GM10248 (cell line): ENCODE measurements around the gene ALCAM.

Experiments used
- CTCF ChIA-PET: fragments of 300-600 bp; sonication (Branson Sonifier 250); formaldehyde crosslinking; extraction: SDS; loops from one replicate; lab custom pipeline; 2021; ENCODE audit warnings: antibody characterized with exemption; lab: Yijun Ruan, JAX
- POLR2A ChIA-PET: fragments of 350-650 bp; sonication (Branson Sonifier 250); formaldehyde crosslinking; extraction: SDS; loops from one replicate; lab custom pipeline; 2020; ENCODE audit warnings: antibody characterized with exemption; lab: Yijun Ruan, JAX
- DNase-seq: peaks from one replicate; pipeline ENCODE4 v3.0.0; 2012; ENCODE audit errors: extremely low spot score
- TF ChIP-seq, protein P1 (sequence below): IDR thresholded peaks from 2 replicates; pipeline ENCODE4 v1.5.1; 2012; ENCODE audit warnings: mild to moderate bottlenecking, low read depth; ENCODE audit errors: extremely low read depth, missing control alignments, control extremely low read depth

Gene ALCAM

DNA sequence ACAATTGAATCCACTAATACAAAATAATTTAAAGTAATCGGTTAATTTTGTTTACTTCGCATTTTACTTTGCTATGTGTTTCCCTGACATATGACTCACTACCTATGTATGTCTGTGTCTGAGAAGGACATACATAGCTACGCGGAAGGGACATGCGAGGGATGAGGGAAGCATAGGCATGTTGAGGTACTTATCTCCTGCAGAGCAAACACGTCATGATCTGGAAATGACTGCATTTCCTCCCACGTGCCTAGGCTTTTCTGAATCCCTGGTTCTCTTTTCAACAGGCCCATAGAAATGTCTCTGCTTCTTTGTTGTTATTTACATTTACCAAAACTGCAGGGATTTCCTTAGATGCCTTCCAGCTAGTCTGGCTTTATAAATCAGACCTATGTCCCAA lies 27.5 kb downstream of the ALCAM start:
- TF ChIP-seq, protein P1, sequence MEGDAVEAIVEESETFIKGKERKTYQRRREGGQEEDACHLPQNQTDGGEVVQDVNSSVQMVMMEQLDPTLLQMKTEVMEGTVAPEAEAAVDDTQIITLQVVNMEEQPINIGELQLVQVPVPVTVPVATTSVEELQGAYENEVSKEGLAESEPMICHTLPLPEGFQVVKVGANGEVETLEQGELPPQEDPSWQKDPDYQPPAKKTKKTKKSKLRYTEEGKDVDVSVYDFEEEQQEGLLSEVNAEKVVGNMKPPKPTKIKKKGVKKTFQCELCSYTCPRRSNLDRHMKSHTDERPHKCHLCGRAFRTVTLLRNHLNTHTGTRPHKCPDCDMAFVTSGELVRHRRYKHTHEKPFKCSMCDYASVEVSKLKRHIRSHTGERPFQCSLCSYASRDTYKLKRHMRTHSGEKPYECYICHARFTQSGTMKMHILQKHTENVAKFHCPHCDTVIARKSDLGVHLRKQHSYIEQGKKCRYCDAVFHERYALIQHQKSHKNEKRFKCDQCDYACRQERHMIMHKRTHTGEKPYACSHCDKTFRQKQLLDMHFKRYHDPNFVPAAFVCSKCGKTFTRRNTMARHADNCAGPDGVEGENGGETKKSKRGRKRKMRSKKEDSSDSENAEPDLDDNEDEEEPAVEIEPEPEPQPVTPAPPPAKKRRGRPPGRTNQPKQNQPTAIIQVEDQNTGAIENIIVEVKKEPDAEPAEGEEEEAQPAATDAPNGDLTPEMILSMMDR, result no peak
- CTCF ChIA-PET, result interaction anchor here (1.3 kb wide), 1 partner anchor 43 kb away, joined by 3 read pairs; no protein-coding TSS in a partner anchor
- DNase-seq, result no peak
- POLR2A ChIA-PET, result no interaction called here

DNA sequence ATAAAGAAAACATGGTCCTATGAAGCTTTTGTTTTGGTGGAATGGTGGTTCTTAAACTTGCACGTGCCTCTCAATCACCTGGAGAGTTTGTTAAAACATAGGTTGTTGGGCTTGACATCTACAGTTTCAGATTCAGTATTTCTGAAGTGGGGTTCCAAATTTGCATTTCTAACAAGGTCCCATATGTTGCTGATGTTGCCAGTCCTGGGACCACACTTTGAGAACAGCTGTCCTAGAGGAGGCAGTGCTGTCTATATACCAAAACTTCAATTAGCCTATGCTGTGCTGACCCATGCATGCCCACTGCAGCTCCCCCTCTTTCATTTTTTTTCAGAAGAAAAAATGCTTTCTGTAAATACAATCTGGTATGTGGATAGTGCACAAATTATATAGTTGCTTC lies 31.3 kb downstream of the ALCAM start:
- TF ChIP-seq, protein P1, result no peak
- POLR2A ChIA-PET, result no interaction called here
- no peak for DNase-seq
- CTCF ChIA-PET, result interaction anchor here (0.6 to 1.3 kb wide), 3 partner anchors 14 to 31 kb away, joined by 3 to 4 read pairs (median 4); partner anchors contain the start of gene ALCAM

DNA sequence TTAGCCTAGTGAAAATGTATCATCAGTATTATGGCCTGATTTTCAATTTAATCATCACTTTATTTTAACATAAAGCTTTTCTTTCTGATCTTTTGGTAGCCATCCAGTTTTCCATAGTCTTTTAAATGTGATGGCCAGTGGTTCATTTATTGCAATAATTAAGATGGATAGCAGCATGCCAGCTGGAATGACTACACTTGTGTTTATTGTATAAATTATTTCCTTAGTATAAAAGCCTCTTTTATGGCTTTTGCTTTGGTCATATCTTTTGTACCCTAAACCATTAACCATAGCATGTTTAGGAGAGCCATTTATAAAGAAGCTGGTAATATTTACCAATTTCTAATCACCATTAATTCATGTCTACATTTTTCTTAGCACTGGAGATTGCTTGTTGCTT lies 31.7 kb downstream of the ALCAM start:
- TF ChIP-seq, protein P1, result no peak
- ChIA-PET POLR2A (no interaction called here), CTCF (interaction anchor here (1.3 kb wide), 1 partner anchor 14 kb away, joined by 4 read pairs; no protein-coding TSS in a partner anchor)
- no peak for DNase-seq

DNA sequence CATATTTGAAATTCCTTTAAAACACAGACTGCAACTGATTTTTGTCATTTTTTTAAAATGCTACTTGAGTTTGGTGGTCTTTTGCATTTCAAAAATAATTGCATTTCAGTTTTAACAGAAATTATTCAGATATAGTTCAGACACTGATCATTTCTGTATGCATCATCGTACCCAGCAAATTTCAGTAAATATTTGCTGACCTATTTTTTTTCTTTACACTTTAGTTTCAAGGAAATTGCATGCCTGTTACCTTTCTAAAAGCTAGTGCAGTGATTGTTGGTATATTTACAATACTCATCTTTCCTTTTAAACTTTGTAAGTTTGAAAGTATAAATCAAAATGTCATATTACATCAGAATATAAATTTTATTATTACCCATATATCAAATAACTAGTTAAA lies 32.4 kb downstream of the ALCAM start:
- CTCF ChIA-PET, result interaction anchor here (1.3 kb wide), 1 partner anchor 13 kb away, joined by 4 read pairs; no protein-coding TSS in a partner anchor
- POLR2A ChIA-PET, result no interaction called here
- DNase-seq, result no peak
- TF ChIP-seq, protein P1, result no peak

DNA sequence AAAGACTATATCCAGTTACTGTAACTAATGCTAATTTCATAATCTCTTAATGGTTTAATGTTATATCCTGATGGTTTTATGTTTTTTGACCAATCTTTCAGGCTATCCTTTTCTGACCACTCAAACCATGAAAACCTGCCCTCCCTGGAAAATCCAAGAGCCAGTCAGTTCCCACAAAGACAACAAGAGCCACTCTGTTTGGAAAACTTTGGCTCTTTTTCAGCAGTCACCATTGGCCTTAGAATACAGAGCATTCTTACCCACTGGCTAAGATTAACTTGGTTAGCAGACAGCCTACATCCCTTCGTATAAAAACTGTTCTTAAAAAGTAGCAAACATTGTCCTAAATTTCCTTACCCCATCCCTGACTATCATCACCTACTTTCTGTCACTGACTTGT lies 32.9 kb downstream of the ALCAM start:
- no peak for DNase-seq
- ChIA-PET POLR2A (no interaction called here), CTCF (no interaction called here)
- TF ChIP-seq, protein P1, result no peak

DNA sequence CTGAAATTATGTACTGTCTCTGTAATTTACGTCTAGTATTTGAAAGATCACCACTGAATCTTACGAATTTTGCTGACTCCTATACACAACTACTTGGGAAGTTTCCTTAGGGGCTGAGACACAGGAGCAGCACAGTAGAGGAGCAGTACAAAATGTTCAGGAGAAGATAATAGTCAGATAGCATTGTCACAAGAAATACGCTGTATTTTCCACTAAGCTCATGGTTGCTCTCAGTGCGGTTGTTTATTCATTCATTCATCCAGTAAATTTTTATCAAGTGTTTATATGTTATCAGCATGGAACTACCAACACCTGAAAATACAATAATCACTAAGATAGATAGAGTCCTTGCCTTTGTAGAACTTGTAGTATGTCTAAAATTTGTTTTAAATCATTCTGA lies 34.5 kb downstream of the ALCAM start:
- POLR2A ChIA-PET, result no interaction called here
- TF ChIP-seq, protein P1, result no peak
- DNase-seq, result no peak
- CTCF ChIA-PET, result interaction anchor here (1.0 kb wide), 1 partner anchor 10 kb away, joined by 3 read pairs; no protein-coding TSS in a partner anchor
